HG03097 (cell line): ENCODE results near the gene ATP8A1.
"Not testable (repeated sequence)": the region's sequence is repeated elsewhere in the genome, so short reads cannot be mapped to it uniquely, and the experiment has no call there.

Experiments used
- ATAC-seq: cut with Tn5 transposase; IDR thresholded peaks from one replicate; pipeline ENCODE4 v1.9.1; 2021; ENCODE audit not compliant: unreplicated experiment, low FRiP score

Gene ATP8A1

DNA sequence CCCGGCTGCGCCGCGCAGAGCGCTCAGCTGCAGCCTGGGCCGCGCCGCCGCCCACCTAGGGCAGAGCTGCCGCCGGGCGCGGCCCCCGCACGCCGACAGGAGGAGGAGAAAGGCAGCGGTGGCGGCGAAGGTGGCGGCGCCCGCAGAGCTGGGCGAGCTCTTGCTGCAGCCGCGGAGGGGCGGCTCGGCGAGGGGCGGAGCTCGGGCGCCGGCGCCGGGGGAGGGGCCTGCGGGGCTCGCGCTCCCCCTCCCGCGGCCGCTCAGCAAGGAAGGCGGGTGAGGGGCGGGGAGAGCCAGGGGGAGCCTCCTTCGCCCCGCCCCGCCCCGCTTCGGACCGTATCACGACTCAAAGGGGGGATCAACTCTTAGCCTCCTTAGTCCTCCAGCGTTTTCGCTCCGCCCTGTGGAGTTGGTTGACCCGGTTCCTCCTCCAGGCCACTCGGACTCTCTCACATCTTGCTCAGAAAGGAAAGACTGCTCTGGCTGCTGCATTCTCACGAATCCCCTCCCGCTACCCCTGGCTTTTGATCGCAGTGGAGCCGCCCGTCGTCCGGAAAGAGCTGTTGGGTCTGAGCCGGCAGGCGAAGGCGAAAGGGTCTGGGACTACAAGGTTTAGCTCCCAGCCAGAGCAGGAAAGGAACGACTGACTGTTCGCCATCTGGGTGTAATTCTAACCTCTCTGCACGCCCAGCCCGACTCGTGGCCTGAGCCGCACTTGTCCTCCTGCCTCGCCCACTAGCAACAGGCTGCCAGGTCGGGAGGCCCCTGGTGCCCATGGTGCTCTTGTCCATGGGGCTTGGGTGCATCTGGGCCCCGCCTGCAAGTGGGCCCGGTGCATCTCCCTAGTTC is at the start of gene ATP8A1:
Gene ATP8A1, minus strand, starts transcription at position 162 of the 849 bp plus-strand sequence. CDS start 232 bp downstream, outside the sequence.
- ATAC-seq: peak; percentile 70

DNA sequence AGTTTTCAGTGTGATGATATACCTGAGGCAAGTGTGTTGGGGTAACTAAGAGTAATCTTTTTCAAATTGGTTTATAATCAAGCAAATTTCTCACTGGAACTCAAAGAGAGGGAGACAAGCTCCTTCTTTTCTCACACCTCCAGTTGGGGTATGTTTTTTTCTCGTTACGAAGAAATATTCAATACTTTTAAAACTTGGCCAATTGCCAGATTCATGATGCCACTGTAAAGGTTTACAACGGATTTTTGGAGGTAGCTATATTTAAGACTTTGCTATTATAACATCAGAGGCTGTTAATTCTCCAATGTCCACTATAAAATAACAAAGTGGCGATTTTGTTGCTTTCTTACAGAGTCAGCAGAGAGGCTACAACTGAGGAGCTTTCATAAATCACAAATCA is 49.2 kb upstream of the ATP8A1 start:
- ATAC-seq: no peak

GRCh38 chr4:42703813-42704212 is 46.9 kb upstream of the ATP8A1 start:
- ATAC-seq: no peak

DNA sequence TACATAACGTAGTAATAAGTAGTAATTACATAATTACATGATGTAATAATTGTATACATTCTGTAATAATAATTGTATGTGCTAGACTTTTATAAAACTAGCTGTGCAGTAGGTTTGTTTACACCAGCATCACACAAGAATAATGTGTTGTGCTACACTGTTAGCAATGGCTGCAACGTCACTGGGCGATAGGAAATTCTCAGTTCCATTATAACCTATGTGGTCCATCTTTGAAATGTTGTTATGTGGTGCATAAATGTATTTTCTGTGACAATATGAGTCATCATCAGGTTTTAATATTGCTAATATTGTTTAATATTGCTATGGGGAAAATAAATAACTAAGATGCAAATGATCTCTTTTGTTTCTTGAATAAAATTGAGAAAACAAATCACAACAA is 46.0 kb upstream of the ATP8A1 start:
- ATAC-seq: no peak

DNA sequence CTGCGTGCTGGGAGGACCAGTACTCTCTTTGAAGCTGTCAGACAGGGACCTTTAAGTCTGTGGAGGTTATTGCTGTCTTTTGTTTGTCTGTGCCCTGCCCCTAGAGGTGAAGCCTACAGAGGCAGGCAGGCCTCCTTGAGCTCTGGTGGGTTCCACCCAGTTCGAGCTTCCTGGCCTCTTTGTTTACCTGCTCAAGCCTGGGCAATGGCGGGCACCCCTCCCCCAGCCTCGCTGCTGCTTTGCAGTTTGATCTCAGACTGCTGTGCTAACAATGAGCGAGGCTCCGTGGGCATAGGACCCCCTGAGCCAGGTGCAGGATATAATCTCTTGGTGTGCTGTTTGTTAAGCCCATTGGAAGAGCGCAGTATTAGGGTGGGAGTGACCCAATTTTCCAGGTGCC is 44.9 kb upstream of the ATP8A1 start:
- ATAC-seq: not testable (repeated sequence)

DNA sequence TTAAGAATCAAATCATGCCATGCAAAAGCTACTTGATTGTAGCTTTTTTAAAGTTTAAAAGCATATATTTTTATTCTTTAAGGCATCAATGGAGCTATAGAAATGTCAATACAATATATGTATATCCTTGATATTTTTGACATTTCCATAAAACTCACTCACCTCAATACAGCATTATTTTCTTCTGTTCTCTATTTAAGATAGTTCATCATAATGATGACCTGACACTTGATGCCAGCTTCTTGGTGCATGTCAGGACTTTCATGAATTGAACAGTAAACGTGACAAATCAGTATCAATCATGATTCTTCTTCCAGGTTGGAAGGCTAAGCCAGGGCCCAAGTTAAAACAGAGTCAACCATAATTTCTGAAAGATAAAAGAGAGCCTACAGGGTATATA is 33.6 kb upstream of the ATP8A1 start:
- no peak for ATAC-seq

- ATAC-seq: no peak
Measured at GRCh38 chr4:42683393-42683792, 26.5 kb upstream of the ATP8A1 start.

- ATAC-seq: no peak
Measured at GRCh38 chr4:42678512-42678911, 21.6 kb upstream of the ATP8A1 start.

DNA sequence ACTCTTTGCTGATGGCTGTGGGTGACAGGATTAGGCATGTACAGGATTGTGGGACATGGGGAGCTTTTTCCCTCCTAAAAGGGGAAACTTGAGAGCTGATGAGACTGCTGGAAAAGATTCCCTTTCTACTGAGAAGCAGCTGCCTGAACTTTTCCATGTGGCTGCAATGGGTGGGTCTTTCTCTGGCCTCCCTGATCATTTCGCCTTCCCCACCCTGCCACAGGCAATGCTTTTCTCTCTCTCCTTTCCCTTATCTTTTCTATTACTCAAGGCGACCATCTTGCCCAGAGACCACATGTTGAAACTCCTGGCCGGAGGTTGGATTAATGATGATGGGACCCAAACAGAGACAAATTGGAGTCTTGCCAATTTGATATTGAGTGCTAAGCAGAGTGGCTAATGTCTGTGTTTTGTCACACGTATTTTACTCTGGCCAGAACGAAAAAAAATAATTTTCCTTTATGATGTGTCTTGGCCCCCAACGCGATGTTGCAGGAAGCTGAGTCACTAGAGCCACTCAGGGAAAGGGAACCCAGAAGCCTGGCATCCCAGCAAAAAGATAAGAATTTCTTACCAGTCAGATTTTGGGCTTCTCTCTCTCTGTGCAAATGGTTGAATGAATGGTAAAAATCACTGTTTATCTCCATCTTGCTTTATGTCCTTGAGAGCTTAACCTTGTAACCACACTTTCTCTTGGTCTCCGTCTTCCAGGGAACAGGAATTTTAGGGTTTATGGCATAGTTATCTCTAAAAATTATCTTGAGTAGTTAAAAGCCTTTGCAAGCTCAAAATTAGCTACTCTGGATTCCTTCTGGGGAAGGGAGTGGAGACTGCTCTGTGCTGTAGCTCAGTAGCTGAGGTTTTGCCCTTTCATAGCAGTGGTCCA is 19.4 kb upstream of the ATP8A1 start:
- no peak for ATAC-seq

GRCh38 chr4:42673082-42673425 is 16.1 kb upstream of the ATP8A1 start:
- no peak for ATAC-seq

- no peak for ATAC-seq
Measured at GRCh38 chr4:42672359-42673081, 15.6 kb upstream of the ATP8A1 start.

GRCh38 chr4:42671431-42672194 is 14.7 kb upstream of the ATP8A1 start:
- peak; percentile 73 for ATAC-seq

DNA sequence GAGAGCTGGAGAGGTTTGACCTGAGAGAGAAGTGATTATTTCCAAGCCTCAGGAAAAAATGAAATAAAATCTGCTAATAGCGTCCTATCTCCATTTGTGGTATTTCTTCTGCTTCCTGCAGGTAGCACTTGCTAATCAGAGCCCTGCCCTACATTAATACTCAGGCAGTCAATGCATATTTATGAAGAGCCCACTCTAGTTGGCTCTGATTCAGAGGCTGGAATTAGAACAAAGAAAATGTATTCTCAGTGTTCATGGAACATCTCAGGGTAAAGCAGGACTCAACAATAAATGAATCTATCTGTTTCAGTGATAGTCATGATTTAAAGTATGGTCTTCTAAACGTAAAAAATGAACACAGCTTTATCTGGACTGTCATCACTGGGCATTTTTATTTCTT is 1.4 kb upstream of the ATP8A1 start:
- no peak for ATAC-seq

DNA sequence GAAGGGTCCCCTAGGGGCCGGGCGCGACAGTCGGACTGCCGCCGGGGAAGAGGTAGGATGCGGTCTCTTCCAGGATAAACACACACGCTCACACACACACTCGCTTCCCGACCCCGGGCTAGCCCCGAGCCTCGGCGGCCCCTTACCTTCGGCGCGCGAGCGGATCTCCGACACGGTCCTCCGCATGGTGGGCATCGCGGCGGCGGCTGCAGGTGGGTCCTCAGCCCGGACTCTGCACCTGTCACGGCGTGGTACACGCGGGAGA is 294 bp downstream of the ATP8A1 start:
- no peak for ATAC-seq

DNA sequence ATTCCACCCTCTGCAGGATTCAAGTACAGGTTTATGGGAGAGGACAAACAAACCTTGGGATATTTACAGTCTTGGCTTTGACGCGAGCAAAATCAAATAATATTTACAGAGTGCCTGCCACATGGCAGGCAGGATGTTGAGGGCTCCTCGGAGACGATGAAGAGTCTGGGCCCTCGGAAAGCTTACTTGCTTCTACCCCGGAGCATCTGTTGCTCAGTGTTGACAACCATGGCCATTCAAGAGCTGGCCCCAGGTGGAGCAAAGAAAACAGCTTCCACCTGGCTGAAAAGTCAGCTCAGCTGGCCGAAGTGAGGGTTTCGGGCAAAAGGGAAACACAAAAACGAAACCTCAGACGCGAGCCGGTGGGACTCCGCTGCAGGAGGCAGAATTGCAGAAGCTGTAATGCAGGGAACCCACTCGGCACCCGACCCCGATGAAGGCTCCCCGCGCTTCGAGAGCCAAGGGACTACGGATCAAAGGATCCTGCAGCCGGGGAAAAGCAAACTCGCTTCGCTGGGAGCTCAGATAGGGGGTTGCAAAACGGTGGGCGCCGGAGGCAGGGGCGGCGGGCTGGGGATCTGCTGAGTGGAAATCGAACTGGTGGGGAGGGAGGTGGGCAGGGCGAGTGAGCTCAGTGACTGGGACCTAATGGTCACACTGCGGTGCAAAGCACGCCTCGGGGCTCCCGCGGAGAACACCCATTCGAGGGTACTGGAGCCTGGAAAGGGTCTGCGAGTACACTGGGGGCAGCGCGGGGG is 805 bp downstream of the ATP8A1 start:
- ATAC-seq: peak; percentile 5

DNA sequence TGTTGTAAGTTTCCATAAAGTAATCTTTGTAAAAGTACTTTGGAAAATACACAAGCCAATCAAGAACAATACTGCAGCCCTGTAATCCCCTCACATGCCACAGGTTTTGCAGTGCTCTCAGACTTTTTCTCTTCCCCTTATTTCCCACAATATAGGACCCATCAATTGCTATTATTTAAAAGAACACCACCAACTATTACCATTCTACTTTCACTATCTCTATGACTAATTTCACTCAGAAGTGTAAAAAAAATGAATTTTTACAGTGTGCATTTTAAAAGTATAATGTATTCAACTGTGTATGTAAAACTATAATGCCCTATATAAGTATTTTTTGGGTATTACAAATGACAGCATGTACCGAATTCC is 1.7 kb downstream of the ATP8A1 start:
- no peak for ATAC-seq

GRCh38 chr4:42654631-42655268 is 2.2 kb downstream of the ATP8A1 start:
- no peak for ATAC-seq

DNA sequence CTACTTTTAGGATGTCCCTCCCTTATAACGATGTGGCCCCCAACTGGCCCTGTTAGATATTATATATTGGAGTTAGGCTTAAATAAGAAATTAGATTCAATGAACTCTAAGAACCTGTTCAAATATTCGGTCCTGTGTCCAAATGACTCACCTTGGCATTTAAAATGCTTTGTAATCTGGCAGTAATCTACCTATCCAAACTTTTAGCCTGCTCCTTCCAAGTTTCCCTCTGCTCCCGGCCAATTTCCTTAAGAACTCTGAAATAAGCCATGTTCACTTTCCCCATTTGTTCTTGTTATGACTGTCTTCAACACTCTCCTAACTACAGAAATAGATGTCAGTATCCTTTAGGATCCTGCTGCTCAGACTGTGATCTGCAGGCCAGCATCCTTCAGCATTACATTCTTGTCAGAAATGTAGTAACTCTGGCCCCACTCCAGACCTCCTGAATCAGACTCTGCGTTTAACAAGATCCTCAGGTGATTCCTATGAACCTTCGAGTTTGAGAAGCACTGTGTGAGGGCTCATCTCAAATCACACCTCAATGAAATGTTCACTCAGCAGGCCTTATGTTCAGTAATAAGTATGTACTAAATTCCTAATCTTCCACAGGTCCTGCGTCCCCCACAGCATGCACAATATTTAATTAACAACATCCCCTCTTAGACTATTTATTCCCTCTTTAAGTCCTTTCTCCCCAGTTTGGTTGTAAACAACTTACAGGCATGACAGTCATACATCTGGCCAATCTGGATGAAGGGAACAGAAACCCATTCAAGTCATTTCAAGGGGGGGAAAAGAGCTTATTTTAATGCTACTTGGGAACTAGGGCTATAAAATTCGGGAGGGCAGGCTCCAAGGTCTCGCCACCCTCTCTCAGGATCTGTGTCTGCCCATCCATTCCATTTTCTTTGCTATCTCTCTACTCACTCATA is 3.0 kb downstream of the ATP8A1 start:
- no peak for ATAC-seq
